SH-SY5Y (cell line): Measurements from ENCODE around the gene CDC5L.

Experiments used
- GATA2 ChIP-seq: IDR thresholded peaks from 2 replicates; pipeline ENCODE4 v1.6.1; 2011; ENCODE audit warnings: mild to moderate bottlenecking, low read depth, low read length
- GATA3 ChIP-seq: IDR thresholded peaks from 2 replicates; pipeline ENCODE4 v1.6.1; 2011; ENCODE audit warnings: low read depth, mild to moderate bottlenecking, low read length, moderate library complexity

GRCh38 chr6:44451803-44452695 is 64.5 kb downstream of the CDC5L start:
- no peak for TF ChIP-seq GATA2
- no peak for TF ChIP-seq GATA3
